CD1c-positive myeloid dendritic cell (primary cell): ENCODE measurements around the gene ZNF804B.

Experiments used
- DNase-seq: peaks from one replicate; pipeline ENCODE4 v3.0.0-alpha.2; 2016; ENCODE audit errors: extremely low spot score

Gene ZNF804B

GRCh38 chr7:88759230-88760135 lies at the start of gene ZNF804B:
TSS of gene ZNF804B (plus strand) at chr7:88759700. CDS start at chr7:88759977, 277 bp downstream.
- DNase-seq = no peak

GRCh38 chr7:88735920-88736319 lies 23.6 kb upstream of the ZNF804B start:
- DNase-seq = no peak

GRCh38 chr7:88737632-88738031 lies 21.9 kb upstream of the ZNF804B start:
- DNase-seq = no peak

GRCh38 chr7:88746126-88746525 lies 13.4 kb upstream of the ZNF804B start:
- DNase-seq = no peak

- DNase-seq = no peak
Observed at GRCh38 chr7:88756802-88757201, 2.7 kb upstream of the ZNF804B start.

- no peak for DNase-seq
Observed at GRCh38 chr7:88757371-88757770, 2.1 kb upstream of the ZNF804B start.

- DNase-seq = no peak
Observed at GRCh38 chr7:88758381-88759229, 895 bp upstream of the ZNF804B start.

- DNase-seq = no peak
Observed at GRCh38 chr7:88760136-88760515, 626 bp downstream of the ZNF804B start.

GRCh38 chr7:88761779-88762178 lies 2.3 kb downstream of the ZNF804B start:
- no peak for DNase-seq

- no peak for DNase-seq
Observed at GRCh38 chr7:88771417-88771816, 11.9 kb downstream of the ZNF804B start.

- DNase-seq = no peak
Observed at GRCh38 chr7:88772776-88773175, 13.3 kb downstream of the ZNF804B start.

GRCh38 chr7:88775838-88776237 lies 16.3 kb downstream of the ZNF804B start:
- no peak for DNase-seq

GRCh38 chr7:88787777-88788176 lies 28.3 kb downstream of the ZNF804B start:
- DNase-seq = no peak

GRCh38 chr7:88789480-88790064 lies 30.1 kb downstream of the ZNF804B start:
- peak; percentile 3 for DNase-seq

- DNase-seq = no peak
Observed at GRCh38 chr7:88791891-88792290, 32.4 kb downstream of the ZNF804B start.

- DNase-seq = no peak
Observed at GRCh38 chr7:88792361-88792760, 32.9 kb downstream of the ZNF804B start.

GRCh38 chr7:88795553-88795952 lies 36.1 kb downstream of the ZNF804B start, which contains the start of gene TEX47:
TSS of gene TEX47 (minus strand) at chr7:88795737. CDS start at chr7:88794942, 795 bp downstream.
- no peak for DNase-seq

- no peak for DNase-seq
Observed at GRCh38 chr7:88801046-88801445, 41.5 kb downstream of the ZNF804B start.

- no peak for DNase-seq
Observed at GRCh38 chr7:88806280-88807037, 47.0 kb downstream of the ZNF804B start.

- DNase-seq = no peak
Observed at GRCh38 chr7:88818552-88818951, 59.1 kb downstream of the ZNF804B start.

GRCh38 chr7:88826222-88826621 lies 66.7 kb downstream of the ZNF804B start:
- no peak for DNase-seq
